Measurements from ENCODE around the gene NECAB2.
A peak's percentile ranks its signal among the peaks of the same experiment; 100 is the strongest.

Gene NECAB2

GRCh38 chr16:83952940-83953795 lies 14.9 kb upstream of the NECAB2 start, which contains the start of gene OSGIN1:
TSS of gene OSGIN1 (plus strand) at chr16:83953240. CDS start at chr16:83957672, 4,432 bp downstream.
- peak in 13 of 14 donors; percentile 9 to 90 (median 71) for DNase-seq

- DNase-seq = no peak
These were observed 14.1 kb upstream of the NECAB2 start for GRCh38 chr16:83953796-83954576.

GRCh38 chr16:83954577-83955016 lies 13.4 kb upstream of the NECAB2 start:
- no peak for DNase-seq

GRCh38 chr16:83955218-83956130 lies 12.6 kb upstream of the NECAB2 start:
- no peak for DNase-seq

GRCh38 chr16:83956336-83957289 lies 11.4 kb upstream of the NECAB2 start:
- DNase-seq = peak in 10 of 14 donors; percentile 14 to 60 (median 38)

GRCh38 chr16:83957296-83957855 lies 10.7 kb upstream of the NECAB2 start:
- DNase-seq = no peak

GRCh38 chr16:83958137-83958845 lies 9.8 kb upstream of the NECAB2 start:
- no peak for DNase-seq

GRCh38 chr16:83958846-83959565 lies 9.0 kb upstream of the NECAB2 start:
- no peak for DNase-seq

- no peak for DNase-seq
These were observed 8.2 kb upstream of the NECAB2 start for GRCh38 chr16:83959656-83960434.

GRCh38 chr16:83960521-83961249 lies 7.4 kb upstream of the NECAB2 start:
- no peak for DNase-seq

- DNase-seq = no peak
These were observed 6.5 kb upstream of the NECAB2 start for GRCh38 chr16:83961591-83961990.

- DNase-seq = no peak
These were observed 4.5 kb upstream of the NECAB2 start for GRCh38 chr16:83963277-83964119.

- DNase-seq = no peak
These were observed 3.2 kb upstream of the NECAB2 start for GRCh38 chr16:83964684-83965443.

GRCh38 chr16:83965444-83966152 lies 2.4 kb upstream of the NECAB2 start:
- no peak for DNase-seq

- DNase-seq = no peak
These were observed 1.8 kb upstream of the NECAB2 start for GRCh38 chr16:83966153-83966696.
